Neural cell (in vitro differentiated cells): ENCODE data around the gene ADGRG3. TPM values are rescaled to one million over a fixed set of nuclear protein-coding genes. Genes with fewer than 3 reads are reported as not detected.

Experiments used
- H2AFZ ChIP-seq: fragments of 200-600, 300-800 bp; sonication (generic), shearing (Covaris generic); 2 replicates; pipeline ENCODE4 v1.6.0; 2014; ENCODE audit warnings: low read depth, mild to moderate bottlenecking, antibody characterized with exemption, low read length, moderate library complexity
- H3F3A ChIP-seq: fragments of 200-600 bp; shearing (Covaris generic); 2 replicates; pipeline ENCODE4 v1.6.1; 2016; ENCODE audit warnings: mild to moderate bottlenecking, moderate library complexity, mixed read lengths, antibody characterized with exemption, low read length; ENCODE audit not compliant: insufficient read depth, poor library complexity, severe bottlenecking
- H3K27ac ChIP-seq: fragments of 200-600, 300-800 bp; sonication (generic), shearing (Covaris generic); 2 replicates; pipeline ENCODE4 v1.5.1; 2014; ENCODE audit warnings: mild to moderate bottlenecking, low read length, moderate library complexity
- H3K27me3 ChIP-seq: fragments of 300-800, 200-600 bp; sonication (generic), shearing (Covaris generic); 2 replicates; pipeline ENCODE4 v1.6.0; 2014; ENCODE audit warnings: mild to moderate bottlenecking, low read depth, low read length, moderate library complexity; ENCODE audit not compliant: insufficient read depth
- H3K36me3 ChIP-seq: fragments of 300-800, 200-600 bp; sonication (generic), shearing (Covaris generic); 2 replicates; pipeline ENCODE4 v1.5.1; 2014; ENCODE audit warnings: mild to moderate bottlenecking, antibody characterized with exemption, low read length, moderate library complexity; ENCODE audit not compliant: insufficient read depth
- H3K4me2 ChIP-seq: fragments of 300-800, 200-600 bp; sonication (generic), shearing (Covaris generic); 2 replicates; pipeline ENCODE4 v1.6.0; 2014; ENCODE audit warnings: mild to moderate bottlenecking, low read length
- H3K4me3 ChIP-seq: fragments of 300-800, 200-600 bp; sonication (generic), shearing (Covaris generic); 2 replicates; pipeline ENCODE4 v1.5.1; 2014; ENCODE audit warnings: mild to moderate bottlenecking, low read length, moderate library complexity
- H3K79me2 ChIP-seq: fragments of 200-600 bp; shearing (Covaris generic); replicated peaks from 2 replicates; pipeline ENCODE4 v1.6.0; 2014; ENCODE audit warnings: mild to moderate bottlenecking, low read length, moderate library complexity; ENCODE audit not compliant: insufficient read depth
- H3K9ac ChIP-seq: fragments of 300-800, 200-600 bp; sonication (generic), shearing (Covaris generic); 2 replicates; pipeline ENCODE4 v1.6.1; 2016; ENCODE audit warnings: mild to moderate bottlenecking, low read length, mixed read lengths
- H3K9me2 ChIP-seq: fragments of 200-600 bp; shearing (Covaris generic); 2 replicates; pipeline ENCODE4 v1.6.1; 2016; ENCODE audit warnings: mild to moderate bottlenecking, low read length, mixed read lengths; ENCODE audit not compliant: insufficient read depth
- H3K9me3 ChIP-seq: fragments of 200-600, 300-800 bp; sonication (generic), shearing (Covaris generic); 2 replicates; pipeline ENCODE4 v1.6.1; 2016; ENCODE audit warnings: mild to moderate bottlenecking, mixed run types, low read length, moderate library complexity, mixed read lengths
- H4K20me1 ChIP-seq: fragments of 200-600 bp; shearing (Covaris generic); 2 replicates; pipeline ENCODE4 v1.6.1; 2016; ENCODE audit warnings: mild to moderate bottlenecking, mixed run types; ENCODE audit not compliant: insufficient read depth
- CTCF ChIP-seq: fragments of 450-650 bp; IDR thresholded peaks from 2 replicates; pipeline ENCODE4 v1.5.1; 2014; ENCODE audit warnings: antibody characterized with exemption, mild to moderate bottlenecking, moderate library complexity; ENCODE audit not compliant: poor library complexity, severe bottlenecking
- EP300 ChIP-seq: fragments of 450-650 bp; conservative IDR thresholded peaks from 2 replicates; pipeline ENCODE4 v1.6.1; 2014; ENCODE audit warnings: antibody characterized with exemption, mild to moderate bottlenecking, moderate library complexity; ENCODE audit not compliant: poor library complexity, severe bottlenecking
- EZH2 ChIP-seq: fragments of 200-600, 300-800 bp; shearing (Covaris generic), sonication (generic); IDR thresholded peaks from 2 replicates; pipeline ENCODE4 v1.6.1; 2014; ENCODE audit warnings: antibody characterized with exemption, low read length, borderline replicate concordance, mild to moderate bottlenecking; ENCODE audit not compliant: insufficient read depth, poor library complexity, severe bottlenecking
- MXI1 ChIP-seq: fragments of 450-650 bp; conservative IDR thresholded peaks from 2 replicates; pipeline ENCODE4 v1.6.1; 2014; ENCODE audit warnings: antibody characterized with exemption, mild to moderate bottlenecking; ENCODE audit not compliant: poor library complexity, severe bottlenecking
- POLR2AphosphoS5 ChIP-seq: IDR thresholded peaks from 2 replicates; pipeline ENCODE4 v1.6.1; 2012
- RAD21 ChIP-seq: fragments of 450-650 bp; conservative IDR thresholded peaks from 2 replicates; pipeline ENCODE4 v1.6.1; 2014; ENCODE audit warnings: antibody characterized with exemption, mild to moderate bottlenecking, moderate library complexity
- REST ChIP-seq: IDR thresholded peaks from 2 replicates; pipeline ENCODE4 v1.6.1; 2012; ENCODE audit warnings: borderline replicate concordance
- SMC3 ChIP-seq: fragments of 450-650 bp; conservative IDR thresholded peaks from 2 replicates; pipeline ENCODE4 v1.6.1; 2014; ENCODE audit warnings: antibody characterized with exemption, mild to moderate bottlenecking, moderate library complexity; ENCODE audit not compliant: poor library complexity
- TAF1 ChIP-seq: IDR thresholded peaks from 2 replicates; pipeline ENCODE4 v1.6.1; 2012; ENCODE audit warnings: low read depth
- polyA plus RNA-seq: library from polyadenylated mRNA; depleted of rRNA; stranded (reverse); fragments of >200 nt; gene quantifications from 2 replicates; pipeline ENCODE4 v1.2.3, GENCODE V29; 2014

ADGRG3 gene
- polyA plus RNA-seq, 1 donor from 2014 or later, result 0.62 TPM

GRCh38 chr16:57646388-57647039 is 21.6 kb upstream of the ADGRG3 start:
- Histone ChIP-seq H3K36me3 (peaks cover 16% of the 10 kb centered on the region), H3K9ac (no peak overlapping the region), H4K20me1 (peaks cover 60% of the 10 kb centered on the region), H3K4me2 (no peak overlapping the region), H3K9me3 (no peaks in the 10 kb centered on the region), H3K9me2 (no peaks in the 10 kb centered on the region), H3F3A (no peaks in the 10 kb centered on the region), H3K27ac (no peak overlapping the region), H3K27me3 (no peaks in the 10 kb centered on the region), H3K4me3 (no peak overlapping the region), H3K79me2 (peaks cover 64% of the 10 kb centered on the region), H2AFZ (no peak overlapping the region)
- TF ChIP-seq SMC3 (no peak), EZH2 (no peak), TAF1 (no peak), REST (no peak), RAD21 (no peak), POLR2AphosphoS5 (no peak), CTCF (no peak), EP300 (no peak), MXI1 (no peak)

DNA sequence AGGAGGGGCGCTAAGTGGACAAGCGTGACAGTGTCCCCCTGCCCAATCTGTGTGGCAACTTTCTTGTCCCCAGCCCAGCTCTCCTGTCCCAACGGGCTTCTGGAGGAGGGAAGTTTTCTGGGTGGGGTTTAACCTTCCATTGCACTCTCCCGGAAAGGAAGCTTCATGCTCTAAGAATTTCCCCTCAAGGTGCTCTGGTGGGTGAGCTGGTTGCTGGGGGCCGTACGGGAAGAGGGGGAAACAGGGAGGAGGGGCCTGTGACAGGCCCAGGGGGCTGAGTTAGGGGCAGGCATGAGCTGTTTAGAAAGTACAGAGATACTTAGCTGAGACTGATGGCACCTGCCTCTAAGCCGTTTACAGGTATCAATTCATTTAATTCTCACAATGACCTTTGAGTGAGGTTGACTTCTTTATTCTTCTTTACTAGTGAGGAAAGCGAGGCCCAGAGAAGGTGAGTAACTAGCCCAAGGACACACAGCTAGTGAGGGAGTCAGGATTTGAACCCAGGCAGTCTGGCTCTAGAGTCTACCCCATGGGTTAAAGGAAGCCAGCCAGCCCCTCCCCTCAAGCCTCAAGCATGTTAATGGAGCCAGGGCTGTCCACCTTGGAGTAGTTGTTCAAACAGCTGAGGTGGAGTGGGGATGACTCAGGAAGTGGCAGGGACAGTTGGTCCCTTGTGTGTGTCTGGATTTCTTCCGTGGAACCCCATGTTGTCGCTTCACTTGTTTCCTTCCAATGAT is 20.8 kb upstream of the ADGRG3 start:
- Histone ChIP-seq H3K9ac (no peak overlapping the region), H3K27me3 (no peaks in the 10 kb centered on the region), H3K4me3 (no peak overlapping the region), H3K9me3 (no peaks in the 10 kb centered on the region), H3K27ac (no peak overlapping the region), H3K9me2 (no peaks in the 10 kb centered on the region), H4K20me1 (peaks cover 62% of the 10 kb centered on the region), H3F3A (no peaks in the 10 kb centered on the region), H3K4me2 (no peak overlapping the region), H3K79me2 (peaks cover 57% of the 10 kb centered on the region), H3K36me3 (peaks cover 16% of the 10 kb centered on the region), H2AFZ (no peak overlapping the region)
- TF ChIP-seq EP300, result no peak
- TF ChIP-seq EZH2, result no peak
- no peak for TF ChIP-seq CTCF
- no peak for TF ChIP-seq POLR2AphosphoS5
- TF ChIP-seq REST, result no peak
